ENCODE measurements around the gene CREB3L4. TPM values are rescaled to one million over a fixed set of nuclear protein-coding genes. Genes with fewer than 3 reads are reported as not detected.
A peak's percentile ranks its signal among the peaks of the same experiment; 100 is the strongest.

Gene CREB3L4
- total RNA-seq, result 1 to 10 TPM; 5.6 to 7.4 TPM

- Mint-ChIP-seq H3K27ac (peak within 1 kb of the TSS; percentile 94), H3K9me3 (no peaks in the 10 kb centered on the region), H3K27me3 (ENCODE audit: low read depth) (no peaks in the 10 kb centered on the region), H3K36me3 (ENCODE audit: low read depth) (peaks cover 13% of the 10 kb centered on the region), H3K4me1 (ENCODE audit: low read depth) (peaks cover 42% of the 10 kb centered on the region), H3K4me3 (peak within 1 kb of the TSS; percentile 85)
- peak; percentile 90 for DNase-seq
- intact Hi-C loops (cut with micrococcal nuclease), result loop anchor here (1.0 to 10.0 kb wide), 8 partner anchors 9 to 1037 kb away; partner anchors contain the start of genes CRTC2, JTB, RPS27 and S100A6
- CTCF ChIA-PET, result interaction anchor here (0.6 to 5.8 kb wide), 9 partner anchors 10 to 177 kb away, joined by 3 to 32 read pairs (median 5); partner anchors contain the start of genes JTB and RAB13
Measured at GRCh38 chr1:153967107-153967999, at the start of gene CREB3L4. TSS of gene CREB3L4 (plus strand) at chr1:153967902. CDS start at chr1:153968526, 624 bp downstream.

GRCh38 chr1:153919876-153920852, 47.5 kb upstream of the CREB3L4 start:
- CTCF ChIA-PET, result interaction anchor here (0.6 to 2.4 kb wide), 12 partner anchors 9 to 1076 kb away, joined by 3 to 7 read pairs (median 4); partner anchors contain the start of genes JTB, RAB13 and SLC39A1
- Mint-ChIP-seq H3K27ac (peak overlapping the region; percentile 83), H3K27me3 (ENCODE audit: low read depth) (no peaks in the 10 kb centered on the region), H3K9me3 (no peaks in the 10 kb centered on the region), H3K36me3 (ENCODE audit: low read depth) (peaks cover 6% of the 10 kb centered on the region), H3K4me1 (ENCODE audit: low read depth) (peaks cover 54% of the 10 kb centered on the region), H3K4me3 (peak overlapping the region; percentile 81)
- intact Hi-C loops (cut with micrococcal nuclease), result loop anchor here (5.0 kb wide), 1 partner anchor 98 kb away; no protein-coding TSS in a partner anchor
- peak; percentile 43 for DNase-seq

GRCh38 chr1:153921080-153921802, 46.5 kb upstream of the CREB3L4 start:
- peak overlapping the region; percentile 83 for H3K27ac Mint-ChIP-seq
- CTCF ChIA-PET, result interaction anchor here (0.7 to 1.9 kb wide), 7 partner anchors 24 to 124 kb away, joined by 3 to 12 read pairs (median 5); partner anchors contain the start of genes JTB and RAB13
- intact Hi-C loops (cut with micrococcal nuclease), result no loop called here
- H3K4me3 Mint-ChIP-seq, result peak overlapping the region; percentile 81
- H3K9me3 Mint-ChIP-seq, result no peaks in the 10 kb centered on the region
- peaks cover 4% of the 10 kb centered on the region for H3K36me3 Mint-ChIP-seq (ENCODE audit: low read depth)
- no peak for DNase-seq
- peaks cover 49% of the 10 kb centered on the region for H3K4me1 Mint-ChIP-seq (ENCODE audit: low read depth)
- no peaks in the 10 kb centered on the region for H3K27me3 Mint-ChIP-seq (ENCODE audit: low read depth)

GRCh38 chr1:153921803-153922075, 46.0 kb upstream of the CREB3L4 start:
- CTCF ChIA-PET, result interaction anchor here (0.7 to 1.9 kb wide), 7 partner anchors 23 to 124 kb away, joined by 3 to 12 read pairs (median 5); partner anchors contain the start of genes JTB and RAB13
- intact Hi-C loops (cut with micrococcal nuclease), result loop anchor here (2.0 kb wide), 1 partner anchor 73 kb away; no protein-coding TSS in a partner anchor
- Mint-ChIP-seq H3K9me3 (no peaks in the 10 kb centered on the region), H3K27me3 (ENCODE audit: low read depth) (no peaks in the 10 kb centered on the region), H3K36me3 (ENCODE audit: low read depth) (peaks cover 3% of the 10 kb centered on the region), H3K4me1 (ENCODE audit: low read depth) (peaks cover 47% of the 10 kb centered on the region), H3K27ac (peak overlapping the region; percentile 83), H3K4me3 (peak overlapping the region; percentile 81)
- peak; percentile 26 for DNase-seq

- peak; percentile 75 for DNase-seq
- CTCF ChIA-PET, result interaction anchor here (0.6 to 1.9 kb wide), 11 partner anchors 23 to 125 kb away, joined by 3 to 12 read pairs (median 5); partner anchors contain the start of genes DENND4B and RAB13
Measured at GRCh38 chr1:153922076-153922971, 45.4 kb upstream of the CREB3L4 start.

GRCh38 chr1:153922972-153923925, 44.5 kb upstream of the CREB3L4 start, which contains the start of gene GATAD2B:
TSS of gene GATAD2B (minus strand) at chr1:153922972. CDS start at chr1:153828347, 94,625 bp downstream.
- CTCF ChIA-PET, result interaction anchor here (0.6 to 1.9 kb wide), 6 partner anchors 22 to 353 kb away, joined by 3 to 5 read pairs (median 4); partner anchors contain the start of gene DENND4B
- Mint-ChIP-seq H3K36me3 (ENCODE audit: low read depth) (peaks cover 3% of the 10 kb centered on the region), H3K9me3 (no peaks in the 10 kb centered on the region), H3K27ac (peak within 1 kb of the TSS; percentile 94), H3K27me3 (ENCODE audit: low read depth) (no peaks in the 10 kb centered on the region), H3K4me3 (peak within 1 kb of the TSS; percentile 81), H3K4me1 (ENCODE audit: low read depth) (peaks cover 36% of the 10 kb centered on the region)
- intact Hi-C loops (cut with micrococcal nuclease), result loop anchor here (1.0 to 2.0 kb wide), 12 partner anchors 22 to 290 kb away; partner anchors contain the start of genes CREB3L4, CRTC2, JTB and RPS27
- DNase-seq, result peak; percentile 100

More at GRCh38 chr1:153922076-153922971, 45.4 kb upstream of the CREB3L4 start:
- Mint-ChIP-seq H3K36me3 (ENCODE audit: low read depth) (peaks cover 3% of the 10 kb centered on the region), H3K27me3 (ENCODE audit: low read depth) (no peaks in the 10 kb centered on the region), H3K9me3 (no peaks in the 10 kb centered on the region), H3K4me1 (ENCODE audit: low read depth) (peaks cover 43% of the 10 kb centered on the region), H3K27ac (peak overlapping the region; percentile 94), H3K4me3 (peak overlapping the region; percentile 81)
- intact Hi-C loops (cut with micrococcal nuclease), result loop anchor here (2.0 kb wide), 1 partner anchor 74 kb away; no protein-coding TSS in a partner anchor

GRCh38 chr1:153926405-153926804, 41.3 kb upstream of the CREB3L4 start:
- Mint-ChIP-seq H3K4me1 (ENCODE audit: low read depth) (peaks cover 11% of the 10 kb centered on the region), H3K9me3 (no peaks in the 10 kb centered on the region), H3K27me3 (ENCODE audit: low read depth) (no peaks in the 10 kb centered on the region), H3K27ac (no peak overlapping the region), H3K4me3 (no peak overlapping the region), H3K36me3 (ENCODE audit: low read depth) (peaks cover 4% of the 10 kb centered on the region)
- no peak for DNase-seq
- intact Hi-C loops (cut with micrococcal nuclease), result no loop called here
- CTCF ChIA-PET, result interaction anchor here (0.7 to 1.1 kb wide), 2 partner anchors 21 to 33 kb away, joined by 3 read pairs; no protein-coding TSS in a partner anchor

GRCh38 chr1:153928245-153928644, 39.5 kb upstream of the CREB3L4 start:
- intact Hi-C loops (cut with micrococcal nuclease), result no loop called here
- Mint-ChIP-seq H3K27me3 (ENCODE audit: low read depth) (no peaks in the 10 kb centered on the region), H3K4me3 (no peak overlapping the region), H3K27ac (peak overlapping the region; percentile 9), H3K4me1 (ENCODE audit: low read depth) (peaks cover 9% of the 10 kb centered on the region), H3K9me3 (no peaks in the 10 kb centered on the region), H3K36me3 (ENCODE audit: low read depth) (peaks cover 10% of the 10 kb centered on the region)
- DNase-seq, result no peak
- CTCF ChIA-PET, result interaction anchor here (0.6 to 0.7 kb wide), 2 partner anchors 293 to 370 kb away, joined by 4 read pairs; no protein-coding TSS in a partner anchor

GRCh38 chr1:153928791-153929341, 38.8 kb upstream of the CREB3L4 start:
- peaks cover 12% of the 10 kb centered on the region for H3K36me3 Mint-ChIP-seq (ENCODE audit: low read depth)
- no peaks in the 10 kb centered on the region for H3K9me3 Mint-ChIP-seq
- H3K4me3 Mint-ChIP-seq, result no peak overlapping the region
- peak overlapping the region; percentile 9 for H3K27ac Mint-ChIP-seq
- no peaks in the 10 kb centered on the region for H3K27me3 Mint-ChIP-seq (ENCODE audit: low read depth)
- intact Hi-C loops (cut with micrococcal nuclease), result no loop called here
- CTCF ChIA-PET, result interaction anchor here (0.6 to 1.3 kb wide), 4 partner anchors 32 to 370 kb away, joined by 3 to 5 read pairs (median 4); partner anchors contain the start of gene RAB13
- DNase-seq, result no peak
- peaks cover 8% of the 10 kb centered on the region for H3K4me1 Mint-ChIP-seq (ENCODE audit: low read depth)

Data from activated naive CD4-positive, alpha-beta T cell treated with anti-CD3 and anti-CD28 coated beads for 36 hours (primary cell).